SK-N-SH (cell line): Measurements from ENCODE around the gene ZNF80. TPM values are rescaled to one million over a fixed set of nuclear protein-coding genes. Genes with fewer than 3 reads are reported as not detected.

Experiments used
- CTCF ChIA-PET: fragments of 300-600, 350-600 bp; formaldehyde crosslinking; extraction: SDS; loops from one replicate; lab custom pipeline; 2021; lab: Yijun Ruan, JAX
- POLR2A ChIA-PET: fragments of 350-600 bp; sonication (Branson Sonifier 250); formaldehyde crosslinking; extraction: SDS; loops from one replicate; lab custom pipeline; 2020; ENCODE audit warnings: antibody characterized with exemption, inconsistent platforms; lab: Yijun Ruan, JAX
- DNase-seq: peaks from one replicate; pipeline ENCODE4 v3.0.0; 2012
- H2AFZ ChIP-seq: fragments of 200-600 bp; sonication (generic); 2 replicates; pipeline ENCODE4 v1.8.1; 2016; ENCODE audit warnings: antibody characterized with exemption, mild to moderate bottlenecking, low read depth
- H3F3A ChIP-seq: fragments of 200-600 bp; sonication (generic); replicated peaks from 2 replicates; pipeline ENCODE3; 2016; ENCODE audit warnings: antibody characterized with exemption, mild to moderate bottlenecking; ENCODE audit not compliant: insufficient read depth
- H3K27ac ChIP-seq, 2 experiments: fragments of 200-500 bp in 1 of 2; fragments of 200-600 bp in 1 of 2; sonication (Bioruptor generic) in 1 of 2; sonication (generic), shearing (Covaris generic) in 1 of 2; 2 replicates each; pipeline versions ENCODE4 v1.5.1 to v1.6.1; 2014 to 2016; ENCODE audit warnings: low read depth in 2 of 2, inconsistent platforms in 1 of 2, low read length in 1 of 2, mild to moderate bottlenecking in 1 of 2, mixed read lengths in 1 of 2
- H3K27me3 ChIP-seq: fragments of 200-600 bp; sonication (generic), shearing (Covaris generic); 2 replicates; pipeline ENCODE4 v1.6.1; 2016; ENCODE audit warnings: mixed run types; ENCODE audit not compliant: insufficient read depth
- H3K36me3 ChIP-seq, 2 experiments: fragments of 200-500 bp in 1 of 2; fragments of 200-600 bp in 1 of 2; sonication (Bioruptor generic) in 1 of 2; sonication (generic) in 1 of 2; replicated peaks in 1 of 2; 2 replicates each; pipeline versions ENCODE3 to v1.5.1; 2014 to 2016; ENCODE audit warnings: low read length in 1 of 2, mild to moderate bottlenecking in 1 of 2; ENCODE audit not compliant: insufficient read depth in 2 of 2, control insufficient read depth in 1 of 2
- H3K4me1 ChIP-seq, 2 experiments: fragments of 200-500 bp in 1 of 2; fragments of 200-600 bp in 1 of 2; sonication (Bioruptor generic) in 1 of 2; sonication (generic), shearing (Covaris generic) in 1 of 2; 2 replicates each; pipeline versions ENCODE4 v1.5.1 to v1.6.1; 2014 to 2016; ENCODE audit warnings: low read depth in 1 of 2, low read length in 1 of 2, mixed run types in 1 of 2; ENCODE audit not compliant: insufficient read depth in 2 of 2, control insufficient read depth in 1 of 2
- H3K4me2 ChIP-seq: fragments of 200-600 bp; sonication (generic), shearing (Covaris generic); 2 replicates; pipeline ENCODE4 v1.6.1; 2017; ENCODE audit warnings: mixed run types
- H3K4me3 ChIP-seq, 2 experiments: fragments of 200-500 bp in 1 of 2; fragments of 200-600 bp in 1 of 2; sonication (Bioruptor generic) in 1 of 2; sonication (generic), shearing (Covaris generic) in 1 of 2; 2 replicates each; pipeline versions ENCODE4 v1.5.1 to v1.8.1; 2014 to 2016; ENCODE audit warnings: low read depth in 2 of 2, inconsistent platforms in 1 of 2, low read length in 1 of 2, mild to moderate bottlenecking in 1 of 2, mixed read lengths in 1 of 2, moderate library complexity in 1 of 2
- H3K79me2 ChIP-seq: fragments of 200-600 bp; sonication (generic); 2 replicates; pipeline ENCODE4 v1.8.1; 2017; ENCODE audit warnings: mild to moderate bottlenecking; ENCODE audit not compliant: insufficient read depth
- H3K9ac ChIP-seq: fragments of 200-600 bp; sonication (generic); 2 replicates; pipeline ENCODE4 v1.6.1; 2017; ENCODE audit warnings: mixed run types
- H3K9me2 ChIP-seq: fragments of 200-600 bp; sonication (generic); 2 replicates; pipeline ENCODE4 v1.6.1; 2017; ENCODE audit warnings: mixed run types
- H3K9me3 ChIP-seq: fragments of 200-600 bp; sonication (generic); 2 replicates; pipeline ENCODE4 v1.6.1; 2017; ENCODE audit warnings: mixed run types, mild to moderate bottlenecking, moderate library complexity
- H4K20me1 ChIP-seq: fragments of 200-600 bp; sonication (generic); 2 replicates; pipeline ENCODE4 v1.6.1; 2017; ENCODE audit warnings: mild to moderate bottlenecking, mixed run types; ENCODE audit not compliant: insufficient read depth
- CHD2 ChIP-seq: fragments of 150-350 bp; IDR thresholded peaks from 2 replicates; pipeline ENCODE4 v1.6.1; 2018; ENCODE audit warnings: low read length; ENCODE audit not compliant: partially characterized antibody
- EP300 ChIP-seq, 2 experiments: IDR thresholded peaks; 2 replicates each; pipeline versions ENCODE4 v1.4.0 to v1.6.1; 2012; ENCODE audit warnings: borderline replicate concordance in 1 of 2, low read depth in 1 of 2, low read length in 1 of 2
- EZH2phosphoT487 ChIP-seq: fragments of 200-600 bp; sonication (generic); IDR thresholded peaks from 2 replicates; pipeline ENCODE4 v1.6.1; 2017; ENCODE audit warnings: low read depth, mixed run types, mild to moderate bottlenecking, antibody characterized with exemption, moderate library complexity, borderline replicate concordance
- FOSL2 ChIP-seq: IDR thresholded peaks from 2 replicates; pipeline ENCODE4 v1.4.0; 2012; ENCODE audit warnings: low read depth, mild to moderate bottlenecking, moderate library complexity, borderline replicate concordance
- FOXJ3 ChIP-seq: sonication (generic); formaldehyde crosslinking; IDR thresholded peaks from 2 replicates; pipeline ENCODE4 v1.5.1; 2020; ENCODE audit warnings: mild to moderate bottlenecking, missing genetic modification reagents
- NRF1 ChIP-seq: IDR thresholded peaks from 2 replicates; pipeline ENCODE4 v1.6.1; 2012; ENCODE audit warnings: low read depth, mild to moderate bottlenecking, low read length
- RCOR1 ChIP-seq: fragments of 150-350 bp; IDR thresholded peaks from 2 replicates; pipeline ENCODE4 v1.6.1; 2017; ENCODE audit warnings: antibody characterized with exemption, low read length
- SMC3 ChIP-seq: IDR thresholded peaks from 2 replicates; pipeline ENCODE4 v1.6.1; 2012; ENCODE audit warnings: low read depth, low read length, improper control_type of control experiment
- ZBTB33 ChIP-seq: IDR thresholded peaks from 2 replicates; pipeline ENCODE4 v1.4.0; 2012; ENCODE audit warnings: low read depth, borderline replicate concordance
- WGBS: methylation state at CpG from one replicate; pipeline ENCODE4 v1.1.6; 2017; ENCODE audit warnings: low lambda C conversion rate; 5-methylcytosine and 5-hydroxymethylcytosine counted together
- polyA plus RNA-seq, 3 experiments: library from polyadenylated mRNA; depleted of rRNA; stranded (reverse); fragments of >200 nt; gene quantifications; 2 replicates each; pipeline ENCODE4 v1.2.3, GENCODE V29; 2012
- TF ChIP-seq, protein P1 (sequence below): IDR thresholded peaks from 2 replicates; pipeline ENCODE4 v1.6.1; 2012; ENCODE audit warnings: mild to moderate bottlenecking, low read depth, low read length, moderate library complexity
- TF ChIP-seq, protein P2 (sequence below): IDR thresholded peaks from 2 replicates; pipeline ENCODE4 v1.4.0; 2012; ENCODE audit warnings: low read depth, borderline replicate concordance
- TF ChIP-seq, protein P3 (sequence below): fragments of 150-350 bp; IDR thresholded peaks from 2 replicates; pipeline ENCODE4 v1.6.1; 2017; ENCODE audit warnings: antibody characterized with exemption, low read length, low read depth, borderline replicate concordance
- TF ChIP-seq, protein P4 (sequence below): fragments of 200-600 bp; sonication (generic); IDR thresholded peaks from 2 replicates; pipeline ENCODE4 v1.6.1; 2017; ENCODE audit warnings: antibody characterized with exemption, mild to moderate bottlenecking, moderate library complexity
- TF ChIP-seq, protein P5 (sequence below): IDR thresholded peaks from 2 replicates; pipeline ENCODE4; 2012

ZNF80 gene
- polyA plus RNA-seq, 1 of the 3 experiments (the other 2 are of a cell fraction): not detected

DNA sequence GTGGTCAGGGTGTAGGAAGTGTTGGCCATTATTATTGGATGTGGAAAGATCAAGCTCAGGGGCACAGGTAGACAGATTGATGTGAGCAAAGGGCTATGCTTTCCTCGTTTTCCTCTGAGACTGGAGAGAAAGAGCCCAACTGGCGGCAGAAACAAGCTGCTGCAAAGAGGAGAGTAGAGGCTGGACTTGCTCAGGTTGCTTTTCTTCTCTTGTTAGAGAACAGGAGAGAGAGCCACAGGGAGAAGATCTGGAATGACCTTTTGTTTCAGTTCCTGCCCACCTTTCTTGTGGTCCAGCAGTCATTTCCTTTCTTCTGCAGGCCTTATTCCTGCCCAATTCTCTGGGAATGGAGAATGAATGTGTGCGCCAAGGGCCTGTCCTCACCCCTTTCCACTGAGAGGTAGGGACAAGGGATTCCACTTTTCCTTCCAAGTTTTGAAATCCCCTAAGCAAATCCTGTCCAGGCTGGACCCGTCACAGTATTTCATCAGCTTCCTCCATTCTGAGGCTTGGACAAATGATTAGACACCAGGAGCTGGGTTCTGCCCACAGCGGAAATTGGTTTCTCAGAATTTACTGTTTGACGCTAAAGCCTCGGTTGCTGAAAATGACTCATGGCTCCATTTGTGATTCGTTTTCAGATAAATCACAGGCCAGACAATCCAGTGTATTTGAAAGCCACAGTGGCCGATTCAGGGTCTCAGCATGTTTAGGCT, 16.1 kb downstream of the ZNF80 start (continued):
- TF ChIP-seq, protein P1, sequence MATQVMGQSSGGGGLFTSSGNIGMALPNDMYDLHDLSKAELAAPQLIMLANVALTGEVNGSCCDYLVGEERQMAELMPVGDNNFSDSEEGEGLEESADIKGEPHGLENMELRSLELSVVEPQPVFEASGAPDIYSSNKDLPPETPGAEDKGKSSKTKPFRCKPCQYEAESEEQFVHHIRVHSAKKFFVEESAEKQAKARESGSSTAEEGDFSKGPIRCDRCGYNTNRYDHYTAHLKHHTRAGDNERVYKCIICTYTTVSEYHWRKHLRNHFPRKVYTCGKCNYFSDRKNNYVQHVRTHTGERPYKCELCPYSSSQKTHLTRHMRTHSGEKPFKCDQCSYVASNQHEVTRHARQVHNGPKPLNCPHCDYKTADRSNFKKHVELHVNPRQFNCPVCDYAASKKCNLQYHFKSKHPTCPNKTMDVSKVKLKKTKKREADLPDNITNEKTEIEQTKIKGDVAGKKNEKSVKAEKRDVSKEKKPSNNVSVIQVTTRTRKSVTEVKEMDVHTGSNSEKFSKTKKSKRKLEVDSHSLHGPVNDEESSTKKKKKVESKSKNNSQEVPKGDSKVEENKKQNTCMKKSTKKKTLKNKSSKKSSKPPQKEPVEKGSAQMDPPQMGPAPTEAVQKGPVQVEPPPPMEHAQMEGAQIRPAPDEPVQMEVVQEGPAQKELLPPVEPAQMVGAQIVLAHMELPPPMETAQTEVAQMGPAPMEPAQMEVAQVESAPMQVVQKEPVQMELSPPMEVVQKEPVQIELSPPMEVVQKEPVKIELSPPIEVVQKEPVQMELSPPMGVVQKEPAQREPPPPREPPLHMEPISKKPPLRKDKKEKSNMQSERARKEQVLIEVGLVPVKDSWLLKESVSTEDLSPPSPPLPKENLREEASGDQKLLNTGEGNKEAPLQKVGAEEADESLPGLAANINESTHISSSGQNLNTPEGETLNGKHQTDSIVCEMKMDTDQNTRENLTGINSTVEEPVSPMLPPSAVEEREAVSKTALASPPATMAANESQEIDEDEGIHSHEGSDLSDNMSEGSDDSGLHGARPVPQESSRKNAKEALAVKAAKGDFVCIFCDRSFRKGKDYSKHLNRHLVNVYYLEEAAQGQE: no peak
- TF ChIP-seq, protein P2, sequence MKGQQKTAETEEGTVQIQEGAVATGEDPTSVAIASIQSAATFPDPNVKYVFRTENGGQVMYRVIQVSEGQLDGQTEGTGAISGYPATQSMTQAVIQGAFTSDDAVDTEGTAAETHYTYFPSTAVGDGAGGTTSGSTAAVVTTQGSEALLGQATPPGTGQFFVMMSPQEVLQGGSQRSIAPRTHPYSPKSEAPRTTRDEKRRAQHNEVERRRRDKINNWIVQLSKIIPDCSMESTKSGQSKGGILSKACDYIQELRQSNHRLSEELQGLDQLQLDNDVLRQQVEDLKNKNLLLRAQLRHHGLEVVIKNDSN: no peak
- TF ChIP-seq EP300 (IDR thresholded peaks at IDR 0.05; ENCODE audit: borderline replicate concordance in 1 of 2, low read depth in 1 of 2, low read length in 1 of 2): no peak

- no peaks in the 10 kb centered on the region for H3K27me3 ChIP-seq
- no peaks in the 10 kb centered on the region for H3K36me3 ChIP-seq
- H3F3A ChIP-seq: no peaks in the 10 kb centered on the region
- H4K20me1 ChIP-seq: no peaks in the 10 kb centered on the region
- POLR2A ChIA-PET: no interaction called here
- H3K9me3 ChIP-seq: no peaks in the 10 kb centered on the region
- H3K9me2 ChIP-seq: no peaks in the 10 kb centered on the region
- no peak overlapping the region for H3K9ac ChIP-seq
- H3K27ac ChIP-seq: no peak overlapping the region
- no peak overlapping the region for H3K4me2 ChIP-seq
- no peak overlapping the region for H3K4me3 ChIP-seq
- no peak overlapping the region for H2AFZ ChIP-seq
- TF ChIP-seq NRF1 (no peak), EP300 (IDR thresholded peaks at IDR 0.05; ENCODE audit: borderline replicate concordance in 1 of 2, low read depth in 1 of 2, low read length in 1 of 2) (no peak), CHD2 (no peak), EZH2phosphoT487 (no peak), FOSL2 (no peak), FOXJ3 (CRISPR knock-in tag) (no peak), SMC3 (no peak), ZBTB33 (no peak), RCOR1 (no peak)
- TF ChIP-seq, protein P3, sequence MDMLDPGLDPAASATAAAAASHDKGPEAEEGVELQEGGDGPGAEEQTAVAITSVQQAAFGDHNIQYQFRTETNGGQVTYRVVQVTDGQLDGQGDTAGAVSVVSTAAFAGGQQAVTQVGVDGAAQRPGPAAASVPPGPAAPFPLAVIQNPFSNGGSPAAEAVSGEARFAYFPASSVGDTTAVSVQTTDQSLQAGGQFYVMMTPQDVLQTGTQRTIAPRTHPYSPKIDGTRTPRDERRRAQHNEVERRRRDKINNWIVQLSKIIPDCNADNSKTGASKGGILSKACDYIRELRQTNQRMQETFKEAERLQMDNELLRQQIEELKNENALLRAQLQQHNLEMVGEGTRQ: no peak
- TF ChIP-seq, protein P4, sequence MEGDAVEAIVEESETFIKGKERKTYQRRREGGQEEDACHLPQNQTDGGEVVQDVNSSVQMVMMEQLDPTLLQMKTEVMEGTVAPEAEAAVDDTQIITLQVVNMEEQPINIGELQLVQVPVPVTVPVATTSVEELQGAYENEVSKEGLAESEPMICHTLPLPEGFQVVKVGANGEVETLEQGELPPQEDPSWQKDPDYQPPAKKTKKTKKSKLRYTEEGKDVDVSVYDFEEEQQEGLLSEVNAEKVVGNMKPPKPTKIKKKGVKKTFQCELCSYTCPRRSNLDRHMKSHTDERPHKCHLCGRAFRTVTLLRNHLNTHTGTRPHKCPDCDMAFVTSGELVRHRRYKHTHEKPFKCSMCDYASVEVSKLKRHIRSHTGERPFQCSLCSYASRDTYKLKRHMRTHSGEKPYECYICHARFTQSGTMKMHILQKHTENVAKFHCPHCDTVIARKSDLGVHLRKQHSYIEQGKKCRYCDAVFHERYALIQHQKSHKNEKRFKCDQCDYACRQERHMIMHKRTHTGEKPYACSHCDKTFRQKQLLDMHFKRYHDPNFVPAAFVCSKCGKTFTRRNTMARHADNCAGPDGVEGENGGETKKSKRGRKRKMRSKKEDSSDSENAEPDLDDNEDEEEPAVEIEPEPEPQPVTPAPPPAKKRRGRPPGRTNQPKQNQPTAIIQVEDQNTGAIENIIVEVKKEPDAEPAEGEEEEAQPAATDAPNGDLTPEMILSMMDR: no peak
- TF ChIP-seq, protein P5, sequence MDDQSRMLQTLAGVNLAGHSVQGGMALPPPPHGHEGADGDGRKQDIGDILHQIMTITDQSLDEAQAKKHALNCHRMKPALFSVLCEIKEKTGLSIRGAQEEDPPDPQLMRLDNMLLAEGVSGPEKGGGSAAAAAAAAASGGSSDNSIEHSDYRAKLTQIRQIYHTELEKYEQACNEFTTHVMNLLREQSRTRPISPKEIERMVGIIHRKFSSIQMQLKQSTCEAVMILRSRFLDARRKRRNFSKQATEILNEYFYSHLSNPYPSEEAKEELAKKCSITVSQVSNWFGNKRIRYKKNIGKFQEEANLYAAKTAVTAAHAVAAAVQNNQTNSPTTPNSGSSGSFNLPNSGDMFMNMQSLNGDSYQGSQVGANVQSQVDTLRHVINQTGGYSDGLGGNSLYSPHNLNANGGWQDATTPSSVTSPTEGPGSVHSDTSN: no peak
- no peak for DNase-seq
- WGBS: 46% methylated on average over 2 of the region's 2 CpGs
- peaks cover 0 to 5% of the 10 kb centered on the region in 2 experiments; a peak in 2 of 4 replicates for H3K4me1 ChIP-seq
- no peaks in the 10 kb centered on the region for H3K79me2 ChIP-seq
- CTCF ChIA-PET: no interaction called here
These were observed 17.6 kb downstream of the ZNF80 start for GRCh38 chr3:114219741-114220140.
